H1 (cell line): ENCODE data around the gene CAPN11. TPM values are rescaled to one million over a fixed set of nuclear protein-coding genes. Genes with fewer than 3 reads are reported as not detected.
A peak's percentile ranks its signal among the peaks of the same experiment; 100 is the strongest.

Source experiments
- CREB1 ChIP-seq: IDR thresholded peaks from 2 replicates; pipeline ENCODE4 v1.6.1; 2012; ENCODE audit warnings: inconsistent platforms
- polyA plus RNA-seq, 7 experiments: library from polyadenylated mRNA; depleted of rRNA in 3 of 7; stranded (reverse) in 5 of 7; unstranded in 2 of 7; fragments of >200 nt in 5 of 7; fragments of 200-250 nt in 2 of 7; gene quantifications; 1 replicate in 5 of 7; 2 replicates in 1 of 7; 4 replicates in 1 of 7; pipeline versions ENCODE4 v1.2.1 to v1.2.3, GENCODE V29; 2011 to 2013; ENCODE audit warnings: missing spikeins in 2 of 7, mixed read lengths in 2 of 7
- total RNA-seq: library from RNA; stranded (reverse); fragmentation: NEBNext Ultra II Directional; extraction: Animal tissue kit (Norgen Biotek cat#: 25700); gene quantifications from 2 replicates; pipeline ENCODE4 v1.2.1, GENCODE V29; 2021
- TF ChIP-seq, protein P1 (sequence below): IDR thresholded peaks from 2 replicates; pipeline ENCODE4 v1.6.1; 2012; ENCODE audit warnings: inconsistent platforms

Gene CAPN11
- total and polyA plus RNA-seq, 2 of the 8 experiments (the other 6 are each of a cell fraction or from before 2014, with no cell fraction given) = 0.95 to 0.97 TPM

DNA sequence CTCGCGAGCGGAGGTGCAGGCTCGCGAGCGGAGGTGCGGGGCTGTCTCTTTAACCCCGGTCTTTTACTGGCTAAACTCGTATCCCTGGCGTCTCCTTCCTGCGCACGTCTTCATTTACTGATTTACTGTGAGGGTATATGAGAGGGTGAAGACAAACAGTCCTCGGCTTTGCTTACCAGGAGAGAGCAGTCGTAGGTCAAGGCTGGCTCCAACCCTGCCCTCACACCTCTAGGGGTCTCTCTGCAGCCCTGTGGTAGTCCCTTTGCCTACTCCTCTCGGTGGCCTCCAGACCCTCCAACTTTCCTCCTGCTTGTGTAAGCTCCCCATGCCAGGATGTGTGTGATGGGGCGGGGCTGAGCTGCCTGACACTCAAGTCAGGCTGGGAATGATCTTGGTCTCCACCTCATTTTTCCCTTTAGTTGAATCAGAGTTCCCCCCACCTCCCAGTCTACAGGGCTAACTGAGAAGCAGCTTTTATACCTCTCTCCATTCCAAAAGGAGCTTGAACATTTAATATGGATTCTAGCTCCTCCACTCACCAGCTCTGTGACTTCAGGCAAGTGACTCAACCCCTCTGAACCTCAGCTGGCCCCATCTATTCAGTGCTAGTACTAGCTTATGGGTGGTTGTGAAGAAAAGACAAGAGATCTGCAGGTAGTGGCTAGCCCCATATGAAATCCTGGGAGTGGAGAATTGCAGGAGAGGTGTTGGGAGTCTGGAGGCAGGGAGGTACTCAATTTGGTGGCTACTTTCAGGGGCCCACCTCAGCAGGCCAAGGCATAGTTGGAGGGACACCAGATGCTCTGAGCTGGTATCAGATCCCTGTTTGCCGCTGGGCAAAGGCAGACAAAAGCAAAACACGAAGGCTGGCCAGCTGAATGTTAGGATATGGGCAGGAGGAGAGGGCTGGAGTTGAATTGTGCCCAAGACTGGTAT, 65.7 kb downstream of the CAPN11 start (continued):
- TF ChIP-seq, protein P1, sequence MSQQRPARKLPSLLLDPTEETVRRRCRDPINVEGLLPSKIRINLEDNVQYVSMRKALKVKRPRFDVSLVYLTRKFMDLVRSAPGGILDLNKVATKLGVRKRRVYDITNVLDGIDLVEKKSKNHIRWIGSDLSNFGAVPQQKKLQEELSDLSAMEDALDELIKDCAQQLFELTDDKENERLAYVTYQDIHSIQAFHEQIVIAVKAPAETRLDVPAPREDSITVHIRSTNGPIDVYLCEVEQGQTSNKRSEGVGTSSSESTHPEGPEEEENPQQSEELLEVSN = no peak
- TF ChIP-seq CREB1 = 0 out of 2 replicates have a peak, but pooled peaks have one; percentile 4
